Measurements from ENCODE around the gene MTHFD1L. TPM values are rescaled to one million over a fixed set of nuclear protein-coding genes. Genes with fewer than 3 reads are reported as not detected.

The MTHFD1L gene
- total and polyA plus RNA-seq, 7 experiments from 2014 or later, result 5.7 to 57.8 (median 7.8) TPM

GRCh38 chr6:151136141-151136755, 270.7 kb downstream of the MTHFD1L start:
- peaks cover 4 to 10% (median 5%) of the 10 kb centered on the region in 5 donors for H3K27me3 Mint-ChIP-seq
- no peak overlapping the region for H3K4me3 ChIP-seq (ENCODE audit: low read length)
- H3K4me3 Mint-ChIP-seq, result no peak overlapping the region
- ATAC-seq (no peak), DNase-seq (no peak)
- H3K4me1 Mint-ChIP-seq, result no peaks in the 10 kb centered on the region
- no peaks in the 10 kb centered on the region for H3K4me1 ChIP-seq (ENCODE audit: control insufficient read depth in 2 of 2, insufficient read depth in 2 of 2, low read length in 2 of 2)
- peaks cover 0 to 10% (median 4%) of the 10 kb centered on the region in 11 donors for H3K9me3 Mint-ChIP-seq
- ChIA-PET POLR2A (no interaction called here), CTCF (no interaction called here)
- no peaks in the 10 kb centered on the region for H3K36me3 Mint-ChIP-seq
- H3K27ac ChIP-seq (ENCODE audit: low read depth, low read length), result no peak overlapping the region
- intact Hi-C loops (cut with micrococcal nuclease), result no loop called here
- no peaks in the 10 kb centered on the region for H3K27me3 ChIP-seq (ENCODE audit: control insufficient read depth in 2 of 2, insufficient read depth in 2 of 2, low read length in 2 of 2)
- no peaks in the 10 kb centered on the region for H3K36me3 ChIP-seq (ENCODE audit: control insufficient read depth in 2 of 3, insufficient read depth in 3 of 3, low read length in 3 of 3)
- H3K27ac Mint-ChIP-seq, result no peak overlapping the region
- no peaks in the 10 kb centered on the region for H3K9me3 ChIP-seq (ENCODE audit: control insufficient read depth in 2 of 3, low read length in 3 of 3)

- peaks cover 0 to 10% (median 5%) of the 10 kb centered on the region in 5 donors for H3K27me3 Mint-ChIP-seq
- H3K27ac Mint-ChIP-seq, result no peak overlapping the region
- no peak overlapping the region for H3K4me3 Mint-ChIP-seq
- ATAC-seq, result no peak
- Histone ChIP-seq H3K4me1 (ENCODE audit: control insufficient read depth in 2 of 2, insufficient read depth in 2 of 2, low read length in 2 of 2) (no peaks in the 10 kb centered on the region), H3K36me3 (ENCODE audit: control insufficient read depth in 2 of 3, insufficient read depth in 3 of 3, low read length in 3 of 3) (no peaks in the 10 kb centered on the region), H3K27ac (ENCODE audit: low read depth, low read length) (no peak overlapping the region), H3K27me3 (ENCODE audit: control insufficient read depth in 2 of 2, insufficient read depth in 2 of 2, low read length in 2 of 2) (no peaks in the 10 kb centered on the region), H3K4me3 (ENCODE audit: low read length) (no peak overlapping the region), H3K9me3 (ENCODE audit: control insufficient read depth in 2 of 3, low read length in 3 of 3) (no peaks in the 10 kb centered on the region)
- H3K4me1 Mint-ChIP-seq, result no peaks in the 10 kb centered on the region
- no peaks in the 10 kb centered on the region for H3K36me3 Mint-ChIP-seq
- intact Hi-C loops (cut with micrococcal nuclease), result no loop called here
- DNase-seq, result no peak
- ChIA-PET POLR2A (no interaction called here), CTCF (no interaction called here)
- H3K9me3 Mint-ChIP-seq, result peaks cover 0 to 7% (median 4%) of the 10 kb centered on the region in 11 donors
These were observed 272.0 kb downstream of the MTHFD1L start for GRCh38 chr6:151137542-151137941.

GRCh38 chr6:151139524-151139923, 274.0 kb downstream of the MTHFD1L start:
- intact Hi-C loops (cut with micrococcal nuclease), result no loop called here
- H3K27me3 ChIP-seq (ENCODE audit: control insufficient read depth in 2 of 2, insufficient read depth in 2 of 2, low read length in 2 of 2), result no peaks in the 10 kb centered on the region
- no peak for DNase-seq
- Mint-ChIP-seq H3K27me3 (peaks cover 0 to 12% (median 5%) of the 10 kb centered on the region in 5 donors), H3K4me1 (no peaks in the 10 kb centered on the region), H3K27ac (no peak overlapping the region), H3K4me3 (no peak overlapping the region), H3K36me3 (no peaks in the 10 kb centered on the region), H3K9me3 (no peaks in the 10 kb centered on the region)
- no peak overlapping the region for H3K4me3 ChIP-seq (ENCODE audit: low read length)
- H3K36me3 ChIP-seq (ENCODE audit: control insufficient read depth in 2 of 3, insufficient read depth in 3 of 3, low read length in 3 of 3), result no peaks in the 10 kb centered on the region
- CTCF ChIA-PET, result no interaction called here
- ATAC-seq, result no peak
- H3K27ac ChIP-seq (ENCODE audit: low read depth, low read length), result no peak overlapping the region
- no peaks in the 10 kb centered on the region for H3K4me1 ChIP-seq (ENCODE audit: control insufficient read depth in 2 of 2, insufficient read depth in 2 of 2, low read length in 2 of 2)
- POLR2A ChIA-PET, result no interaction called here
- no peaks in the 10 kb centered on the region for H3K9me3 ChIP-seq (ENCODE audit: control insufficient read depth in 2 of 3, low read length in 3 of 3)

- ATAC-seq (no peak), DNase-seq (no peak)
- Mint-ChIP-seq H3K27me3 (peaks cover 0 to 12% (median 5%) of the 10 kb centered on the region in 5 donors), H3K9me3 (no peaks in the 10 kb centered on the region), H3K4me1 (no peaks in the 10 kb centered on the region), H3K27ac (no peak overlapping the region), H3K36me3 (no peaks in the 10 kb centered on the region), H3K4me3 (no peak overlapping the region)
- Histone ChIP-seq H3K27ac (ENCODE audit: low read depth, low read length) (no peak overlapping the region), H3K9me3 (ENCODE audit: control insufficient read depth in 2 of 3, low read length in 3 of 3) (no peaks in the 10 kb centered on the region), H3K27me3 (ENCODE audit: control insufficient read depth in 2 of 2, insufficient read depth in 2 of 2, low read length in 2 of 2) (no peaks in the 10 kb centered on the region), H3K4me1 (ENCODE audit: control insufficient read depth in 2 of 2, insufficient read depth in 2 of 2, low read length in 2 of 2) (no peaks in the 10 kb centered on the region), H3K4me3 (ENCODE audit: low read length) (no peak overlapping the region), H3K36me3 (ENCODE audit: control insufficient read depth in 2 of 3, insufficient read depth in 3 of 3, low read length in 3 of 3) (no peaks in the 10 kb centered on the region)
- intact Hi-C loops (cut with micrococcal nuclease), result no loop called here
- ChIA-PET CTCF (no interaction called here), POLR2A (no interaction called here)
These were observed 275.3 kb downstream of the MTHFD1L start for GRCh38 chr6:151140767-151141166.

GRCh38 chr6:151141685-151142084, 276.2 kb downstream of the MTHFD1L start:
- intact Hi-C loops (cut with micrococcal nuclease), result no loop called here
- Histone ChIP-seq H3K36me3 (ENCODE audit: control insufficient read depth in 2 of 3, insufficient read depth in 3 of 3, low read length in 3 of 3) (no peaks in the 10 kb centered on the region), H3K4me1 (ENCODE audit: control insufficient read depth in 2 of 2, insufficient read depth in 2 of 2, low read length in 2 of 2) (no peaks in the 10 kb centered on the region), H3K9me3 (ENCODE audit: control insufficient read depth in 2 of 3, low read length in 3 of 3) (no peaks in the 10 kb centered on the region), H3K27me3 (ENCODE audit: control insufficient read depth in 2 of 2, insufficient read depth in 2 of 2, low read length in 2 of 2) (no peaks in the 10 kb centered on the region), H3K4me3 (ENCODE audit: low read length) (no peak overlapping the region), H3K27ac (ENCODE audit: low read depth, low read length) (no peak overlapping the region)
- POLR2A ChIA-PET, result no interaction called here
- no peak for ATAC-seq
- no peak for DNase-seq
- H3K36me3 Mint-ChIP-seq, result no peaks in the 10 kb centered on the region
- peaks cover 0 to 8% (median 3%) of the 10 kb centered on the region in 5 donors for H3K27me3 Mint-ChIP-seq
- H3K4me3 Mint-ChIP-seq, result no peak overlapping the region
- peaks cover 0 to 2% (median 0%) of the 10 kb centered on the region in 11 donors for H3K9me3 Mint-ChIP-seq
- CTCF ChIA-PET, result no interaction called here
- no peaks in the 10 kb centered on the region for H3K4me1 Mint-ChIP-seq
- no peak overlapping the region for H3K27ac Mint-ChIP-seq

GRCh38 chr6:151142676-151143075, 277.2 kb downstream of the MTHFD1L start:
- intact Hi-C loops (cut with micrococcal nuclease), result no loop called here
- peaks cover 0 to 5% (median 4%) of the 10 kb centered on the region in 5 donors for H3K27me3 Mint-ChIP-seq
- H3K4me3 Mint-ChIP-seq, result no peak overlapping the region
- peaks cover 0 to 4% (median 0%) of the 10 kb centered on the region in 11 donors for H3K9me3 Mint-ChIP-seq
- Histone ChIP-seq H3K4me1 (ENCODE audit: control insufficient read depth in 2 of 2, insufficient read depth in 2 of 2, low read length in 2 of 2) (no peaks in the 10 kb centered on the region), H3K27ac (ENCODE audit: low read depth, low read length) (no peak overlapping the region), H3K36me3 (ENCODE audit: control insufficient read depth in 2 of 3, insufficient read depth in 3 of 3, low read length in 3 of 3) (no peaks in the 10 kb centered on the region), H3K4me3 (ENCODE audit: low read length) (no peak overlapping the region), H3K9me3 (ENCODE audit: control insufficient read depth in 2 of 3, low read length in 3 of 3) (no peaks in the 10 kb centered on the region), H3K27me3 (ENCODE audit: control insufficient read depth in 2 of 2, insufficient read depth in 2 of 2, low read length in 2 of 2) (no peaks in the 10 kb centered on the region)
- CTCF ChIA-PET, result no interaction called here
- DNase-seq, result no peak
- POLR2A ChIA-PET, result no interaction called here
- no peaks in the 10 kb centered on the region for H3K4me1 Mint-ChIP-seq
- no peaks in the 10 kb centered on the region for H3K36me3 Mint-ChIP-seq
- ATAC-seq, result no peak
- H3K27ac Mint-ChIP-seq, result no peak overlapping the region

- no peaks in the 10 kb centered on the region for H3K36me3 Mint-ChIP-seq
- ChIA-PET CTCF (no interaction called here), POLR2A (no interaction called here)
- no peak overlapping the region for H3K4me3 Mint-ChIP-seq
- intact Hi-C loops (cut with micrococcal nuclease), result no loop called here
- Histone ChIP-seq H3K27me3 (ENCODE audit: control insufficient read depth in 2 of 2, insufficient read depth in 2 of 2, low read length in 2 of 2) (no peaks in the 10 kb centered on the region), H3K36me3 (ENCODE audit: control insufficient read depth in 2 of 3, insufficient read depth in 3 of 3, low read length in 3 of 3) (no peaks in the 10 kb centered on the region), H3K27ac (ENCODE audit: low read depth, low read length) (no peak overlapping the region), H3K4me1 (ENCODE audit: control insufficient read depth in 2 of 2, insufficient read depth in 2 of 2, low read length in 2 of 2) (no peaks in the 10 kb centered on the region), H3K4me3 (ENCODE audit: low read length) (no peak overlapping the region), H3K9me3 (ENCODE audit: control insufficient read depth in 2 of 3, low read length in 3 of 3) (no peaks in the 10 kb centered on the region)
- H3K4me1 Mint-ChIP-seq, result no peaks in the 10 kb centered on the region
- H3K9me3 Mint-ChIP-seq, result peaks cover 0 to 4% (median 0%) of the 10 kb centered on the region in 11 donors
- DNase-seq, result no peak
- no peak overlapping the region for H3K27ac Mint-ChIP-seq
- peaks cover 0 to 5% (median 4%) of the 10 kb centered on the region in 5 donors for H3K27me3 Mint-ChIP-seq
- no peak for ATAC-seq
These were observed 277.8 kb downstream of the MTHFD1L start for GRCh38 chr6:151143337-151143736.
